SW 1271 (cell line): Measurements from ENCODE around the gene ACSL4.
"Not testable (repeated sequence)": the region's sequence is repeated elsewhere in the genome, so short reads cannot be mapped to it uniquely, and the experiment has no call there.

Experiments used
- DNase-seq, 2 experiments: peaks; one replicate each; lab custom pipeline; 2025; lab: John Stamatoyannopoulos, UW

The ACSL4 gene

DNA sequence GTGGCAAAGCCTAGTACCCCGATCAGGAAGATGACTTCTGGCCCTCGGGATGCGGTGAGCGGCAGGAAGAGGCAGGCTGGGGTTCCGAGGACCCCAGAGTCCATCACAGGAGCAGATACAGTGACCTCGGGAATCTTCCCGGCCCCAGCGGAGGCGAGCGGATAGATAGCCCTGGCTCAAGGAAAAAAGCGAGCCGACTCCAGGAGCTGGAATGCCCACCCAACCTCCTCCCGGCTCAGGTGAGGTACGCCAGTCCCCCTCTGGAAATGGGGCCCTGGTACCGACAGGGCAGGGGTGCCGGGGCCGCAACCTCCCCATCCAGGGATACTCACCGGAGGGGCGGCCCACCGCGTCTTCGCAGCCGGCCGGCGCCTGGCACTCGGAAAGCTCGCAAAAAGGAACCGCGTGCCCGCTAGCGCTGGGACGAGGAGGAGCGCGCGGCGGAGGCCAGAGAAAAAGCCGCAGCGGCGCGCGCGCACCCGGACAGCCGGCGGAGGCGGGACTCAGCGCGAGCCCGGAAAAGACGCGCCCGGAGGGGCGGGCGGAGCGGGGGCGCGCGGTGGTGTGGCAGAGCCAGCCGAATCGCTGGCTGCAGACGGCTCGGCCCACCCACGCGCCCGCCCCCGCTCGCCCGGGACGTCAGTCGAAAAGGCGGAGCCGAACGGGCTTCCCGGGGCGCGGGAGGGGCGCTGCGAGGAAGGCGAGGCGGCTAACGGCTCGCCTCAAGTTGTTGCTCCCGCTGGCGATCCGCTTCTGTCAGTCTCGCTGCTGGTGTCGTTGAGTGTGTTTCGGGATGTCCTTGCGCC is at the start of gene ACSL4:
Gene ACSL4 (minus strand): TSS at position 451 of the 806 bp plus-strand sequence. CDS start 49,894 bp downstream, outside the sequence.
- DNase-seq, result peak; percentile 2 to 39

DNA sequence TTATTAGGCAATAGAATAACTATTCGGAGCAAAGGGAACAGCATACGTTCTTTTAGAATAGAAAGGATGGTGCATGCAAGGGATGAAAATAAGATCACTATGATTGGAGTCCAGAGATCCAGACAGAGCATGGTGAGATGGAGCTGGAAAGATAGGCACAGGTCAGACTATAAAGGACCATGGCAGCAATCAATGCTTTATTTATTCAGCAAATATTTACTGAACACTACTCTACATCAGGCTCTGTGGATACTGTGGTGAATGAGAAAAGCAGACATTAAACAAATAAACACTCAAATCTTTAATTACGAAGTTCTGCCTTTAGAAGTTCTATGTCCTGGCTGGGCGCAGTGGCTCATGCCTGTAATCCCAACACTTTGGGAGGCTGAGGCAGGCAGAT is 44.7 kb upstream of the ACSL4 start:
- no peak for DNase-seq

DNA sequence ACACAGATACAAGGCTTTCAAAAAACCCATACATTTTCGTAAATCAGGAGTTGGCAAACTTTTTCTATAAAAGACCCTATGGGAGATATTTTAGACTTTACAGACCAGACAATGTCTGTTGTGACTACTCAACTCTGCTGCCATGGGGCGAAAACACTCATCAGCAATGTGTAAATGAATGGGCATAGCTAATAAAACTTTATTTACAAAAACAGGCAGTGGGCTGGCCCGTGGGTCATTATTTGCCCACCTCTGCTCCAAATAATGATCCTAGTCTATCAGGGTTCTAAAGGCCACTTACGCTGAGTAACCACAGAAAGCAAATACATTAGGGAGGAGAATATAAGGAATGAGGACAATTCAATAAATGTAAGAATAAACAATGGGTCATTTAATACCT is 43.9 kb upstream of the ACSL4 start:
- no peak for DNase-seq

DNA sequence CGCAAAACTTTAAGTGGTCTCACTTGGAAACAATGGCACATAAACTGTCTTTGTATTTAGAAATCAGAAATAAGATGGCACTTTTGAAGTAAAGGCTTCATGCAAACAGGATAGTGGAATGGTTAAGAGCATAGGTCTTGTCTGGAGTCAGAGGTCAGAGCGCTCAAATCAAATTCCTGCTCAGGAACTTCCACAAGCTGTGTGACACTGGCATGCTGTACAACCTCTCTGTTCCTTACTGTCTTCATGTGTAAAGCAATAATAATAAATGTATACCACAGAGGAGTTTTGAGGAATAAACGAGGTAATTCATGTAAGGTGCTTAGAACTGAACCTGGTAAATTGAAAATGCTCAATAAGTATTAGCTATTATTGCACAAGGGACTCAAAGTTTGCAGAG is 43.4 kb upstream of the ACSL4 start:
- no peak for DNase-seq

DNA sequence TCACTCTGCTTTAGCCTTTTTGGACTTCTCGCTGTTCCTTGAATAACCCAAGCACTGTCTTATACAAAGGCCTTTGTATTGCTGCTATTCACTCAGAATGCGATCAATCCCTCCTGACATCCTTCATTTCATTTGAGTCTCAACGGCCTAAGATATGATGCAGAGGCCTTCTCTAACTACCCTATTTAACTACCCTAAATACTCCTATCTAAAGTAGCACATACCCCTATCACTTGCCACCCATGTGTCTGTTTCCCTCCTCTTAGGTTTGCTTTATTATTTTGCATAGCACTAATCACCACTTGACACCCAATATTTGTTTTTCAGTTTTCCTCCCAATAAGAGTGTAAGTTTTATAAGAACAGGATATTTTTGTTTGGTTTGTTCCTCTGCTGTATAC is 42.3 kb upstream of the ACSL4 start:
- no peak for DNase-seq

DNA sequence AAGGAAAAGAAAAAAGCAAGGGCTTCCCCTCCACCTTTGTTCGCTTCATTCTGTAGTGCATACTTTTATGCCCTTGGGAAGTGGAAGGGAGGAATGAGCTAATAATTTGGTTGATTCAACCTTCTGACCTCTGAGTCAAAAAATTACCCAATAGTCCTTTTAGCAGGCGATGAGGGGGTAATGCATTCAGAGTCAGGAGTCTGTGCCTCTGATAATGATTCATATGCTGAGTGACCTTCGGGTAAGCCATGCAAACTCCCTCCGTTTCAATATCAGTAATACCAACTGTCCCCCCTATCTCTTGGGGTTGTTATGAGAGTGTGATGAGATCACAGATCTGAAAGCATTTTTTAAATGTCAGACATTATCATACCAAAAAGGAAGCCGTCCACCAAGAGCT is 41.6 kb upstream of the ACSL4 start:
- DNase-seq, result no peak

DNA sequence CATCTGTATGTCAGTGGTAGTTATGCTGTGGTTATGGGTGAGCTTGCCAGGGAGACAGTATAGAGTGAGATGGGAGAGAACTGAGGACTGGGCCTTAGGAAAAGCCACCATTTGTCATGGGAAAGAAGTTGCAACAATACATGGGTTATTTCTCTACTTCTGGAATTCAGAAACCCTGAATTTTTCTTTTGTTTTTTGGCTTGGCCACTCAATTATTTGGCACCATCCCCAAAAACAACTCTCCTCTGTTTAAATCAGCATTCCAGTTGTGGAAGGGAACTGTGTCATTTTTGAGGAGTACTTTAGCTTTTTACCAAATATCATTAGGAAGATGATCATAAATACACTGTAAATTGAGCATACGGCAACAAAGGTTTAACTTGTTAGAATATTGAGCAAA is 41.1 kb upstream of the ACSL4 start:
- no peak for DNase-seq

DNA sequence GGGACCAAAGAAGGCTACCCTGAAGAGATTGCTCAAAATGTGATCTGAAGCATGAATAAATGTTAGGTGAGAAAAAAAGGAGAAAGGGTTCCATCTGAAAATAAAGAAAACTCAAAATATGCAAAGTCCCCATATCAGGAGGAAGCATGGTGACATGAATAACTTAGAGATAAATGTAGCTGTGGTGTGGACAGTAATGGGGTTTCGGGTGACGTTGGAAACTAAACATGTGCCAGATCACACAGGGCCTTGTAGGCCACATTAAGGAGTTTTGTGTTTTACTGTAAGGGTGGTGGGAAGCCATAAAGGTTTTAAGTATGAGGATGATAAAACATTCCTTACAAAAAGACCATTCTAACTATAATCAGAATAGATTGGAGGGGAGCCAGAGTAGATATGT is 40.3 kb upstream of the ACSL4 start:
- no peak for DNase-seq

DNA sequence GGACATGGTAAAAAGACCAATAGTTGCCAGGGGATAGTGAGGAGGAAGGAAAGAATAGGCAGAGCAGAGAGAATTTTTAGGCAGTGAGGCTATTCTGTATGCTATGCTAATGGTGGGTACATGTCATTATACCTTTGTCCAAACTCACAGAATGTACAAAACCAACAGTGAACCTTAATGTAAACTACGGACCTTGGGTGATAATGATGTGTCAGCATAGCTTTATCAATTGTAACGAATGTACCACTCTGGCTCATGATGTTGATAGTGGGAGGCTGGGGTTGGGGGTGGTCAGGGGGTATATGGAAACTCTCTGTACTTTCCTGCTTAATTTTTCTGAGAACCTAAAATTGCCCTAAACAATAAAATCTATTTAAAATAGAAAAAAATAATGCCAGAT is 37.7 kb upstream of the ACSL4 start:
- DNase-seq, result no peak

DNA sequence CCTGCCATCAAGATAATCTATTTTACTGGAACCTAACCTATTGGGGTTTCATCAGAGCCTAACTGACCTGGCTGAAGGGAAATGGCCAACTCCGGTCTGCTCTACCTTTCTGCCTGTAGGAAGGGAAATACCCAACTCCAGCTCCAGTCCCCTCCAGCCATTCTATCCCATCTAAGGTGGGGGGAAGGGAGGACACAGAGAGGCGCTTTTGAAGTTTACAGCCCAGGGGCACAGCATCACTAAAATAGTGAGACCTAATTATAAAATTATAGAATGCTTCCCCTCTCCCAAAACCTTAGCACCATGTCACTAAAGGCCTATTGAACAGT is 27.8 kb upstream of the ACSL4 start:
- DNase-seq, result no peak

DNA sequence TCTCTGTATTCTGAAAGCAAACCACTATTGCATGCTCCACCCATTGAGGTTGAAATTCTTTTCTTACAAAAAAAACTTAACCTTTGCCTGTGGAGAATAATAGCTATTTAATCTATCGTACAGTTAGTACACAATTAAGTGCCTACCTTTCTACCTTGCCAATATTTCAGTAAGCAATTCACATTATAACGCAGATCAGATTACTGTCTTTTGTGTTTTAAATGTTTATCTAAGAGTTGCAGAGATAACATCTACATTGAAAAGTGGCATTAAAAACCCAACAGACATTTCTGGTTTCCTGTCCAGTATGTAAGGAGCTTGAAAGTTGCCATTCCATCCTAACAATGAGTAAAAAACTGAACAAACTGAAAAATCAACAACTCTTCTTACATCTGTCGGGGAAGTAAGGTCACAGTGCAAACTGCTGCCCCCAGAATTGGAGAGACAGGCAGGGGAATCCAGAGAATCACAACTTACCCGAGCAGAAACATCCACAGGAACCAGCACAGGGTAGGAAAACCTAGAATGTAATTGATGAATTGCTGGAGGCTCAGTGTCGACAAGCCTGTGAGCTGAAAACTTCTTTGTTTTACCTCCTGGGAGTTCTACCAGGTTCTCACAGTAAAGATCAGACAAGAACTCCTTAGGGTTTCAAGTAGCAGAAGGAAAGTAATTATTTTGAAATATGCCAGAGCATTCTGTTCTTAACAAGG is 27.3 kb upstream of the ACSL4 start:
- DNase-seq, result no peak

DNA sequence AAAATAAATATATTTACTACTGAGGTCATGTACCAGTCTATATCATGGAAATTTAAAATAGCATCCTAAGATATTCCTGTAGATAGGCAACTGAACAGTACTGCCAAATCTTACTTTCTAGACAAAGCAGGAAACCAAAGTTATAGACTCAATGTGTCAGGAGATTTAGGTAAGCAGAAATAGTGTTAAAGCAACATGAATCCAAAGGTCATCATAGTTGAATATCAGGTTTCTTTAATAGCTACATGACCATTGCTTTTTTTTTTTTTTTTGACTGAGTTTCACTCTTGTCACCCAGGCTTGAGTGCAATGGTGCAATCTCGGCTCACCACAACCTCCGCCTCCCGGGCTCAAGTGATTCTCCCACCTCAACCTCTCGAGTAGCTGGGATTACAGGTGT is 20.2 kb upstream of the ACSL4 start:
- no peak for DNase-seq

DNA sequence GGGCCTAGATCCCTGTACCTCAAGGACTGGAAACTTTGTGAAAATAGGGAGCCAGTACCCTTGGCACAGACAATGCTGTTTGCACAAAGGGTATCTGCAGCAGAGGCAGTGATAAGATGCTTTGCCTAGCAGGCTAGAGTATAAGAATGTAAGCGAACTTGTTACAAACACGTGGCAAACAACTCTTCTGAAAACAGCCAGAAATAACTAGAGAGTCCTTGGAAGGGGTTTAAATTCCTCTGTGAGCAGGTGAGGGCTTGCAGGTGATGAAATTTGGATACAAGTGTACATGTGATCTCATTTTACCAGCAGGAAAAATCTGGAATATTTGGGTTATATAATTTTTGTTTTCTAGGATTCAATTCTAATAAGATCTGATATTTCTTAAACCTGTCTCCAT is 18.6 kb upstream of the ACSL4 start:
- DNase-seq, result no peak

DNA sequence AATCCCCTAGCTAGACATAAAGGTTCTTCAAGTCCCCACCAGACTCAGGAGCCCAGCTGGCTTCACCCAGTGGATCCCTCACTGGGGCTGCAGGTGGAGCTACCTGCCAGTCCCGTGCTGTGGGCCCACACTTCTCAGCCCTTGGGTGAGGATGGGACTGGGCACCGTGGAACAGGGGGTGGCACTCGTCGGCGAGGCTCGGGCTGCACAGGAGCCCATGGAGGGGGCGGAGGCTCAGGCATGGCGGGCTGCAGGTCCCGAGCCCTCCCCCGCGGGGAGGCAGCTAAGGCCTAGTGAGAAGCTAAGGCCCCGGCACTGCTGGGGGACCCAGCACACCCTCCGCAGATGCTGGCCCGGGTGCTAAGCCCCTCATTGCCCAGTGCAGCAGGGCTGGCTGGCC is 16.1 kb upstream of the ACSL4 start:
- DNase-seq, result no peak

DNA sequence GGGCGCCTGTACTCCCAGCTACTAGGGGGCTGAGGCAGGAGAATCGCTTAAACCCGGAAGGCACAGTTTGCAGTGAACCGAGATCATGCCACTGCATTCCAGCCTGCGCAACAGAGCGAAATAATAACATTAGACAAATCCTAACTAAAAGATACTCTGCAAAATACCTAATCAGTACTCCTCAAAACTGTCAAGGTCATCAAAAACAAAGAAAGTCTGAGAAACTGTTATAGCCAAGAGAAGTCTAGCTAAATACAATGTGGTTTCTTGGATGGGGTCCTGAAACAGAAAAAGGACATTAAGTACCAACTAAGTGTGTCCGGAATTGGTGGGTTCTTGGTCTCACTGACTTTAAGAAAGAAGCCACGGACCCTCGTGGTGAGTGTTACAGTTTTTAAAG is 14.6 kb upstream of the ACSL4 start:
- DNase-seq, result no peak

DNA sequence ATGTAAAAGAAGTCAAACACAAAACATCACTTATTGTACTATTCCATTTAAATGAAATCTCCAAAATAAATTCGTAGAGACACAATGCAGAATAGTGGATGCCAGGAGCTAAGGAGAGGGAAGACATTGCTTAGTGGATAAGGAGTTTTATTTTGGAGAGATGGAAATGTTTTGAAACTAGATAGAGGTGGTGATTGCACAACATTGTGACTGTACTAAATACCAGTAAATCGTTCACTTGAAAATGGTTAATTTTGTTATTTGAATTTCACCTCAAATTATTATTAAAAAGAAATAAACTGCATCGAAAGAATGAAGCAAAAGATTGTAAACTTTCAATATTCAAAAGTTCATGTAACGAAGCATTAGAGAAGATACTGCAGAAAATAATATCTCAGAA is 9.7 kb upstream of the ACSL4 start:
- no peak for DNase-seq

DNA sequence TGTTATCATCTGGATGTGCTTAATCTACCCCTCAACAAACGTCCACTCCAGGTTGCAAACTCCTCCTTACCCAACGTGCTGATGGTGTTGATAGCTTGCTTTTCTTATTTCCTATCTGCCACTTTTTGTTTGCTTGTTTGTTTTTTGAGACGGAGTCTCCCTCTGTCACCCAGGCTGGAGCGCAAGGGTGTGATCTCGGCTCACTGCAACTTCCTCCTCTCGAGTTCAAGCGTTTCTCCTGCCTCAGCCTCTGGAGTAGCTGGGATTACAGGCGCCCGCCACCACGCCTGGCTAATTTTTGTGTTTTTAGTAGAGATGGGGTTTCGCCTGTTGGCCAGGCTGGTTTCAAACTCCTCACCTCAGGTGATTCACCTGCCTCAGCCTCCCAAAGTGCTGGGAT is 7.8 kb upstream of the ACSL4 start:
- not testable (repeated sequence) for DNase-seq

DNA sequence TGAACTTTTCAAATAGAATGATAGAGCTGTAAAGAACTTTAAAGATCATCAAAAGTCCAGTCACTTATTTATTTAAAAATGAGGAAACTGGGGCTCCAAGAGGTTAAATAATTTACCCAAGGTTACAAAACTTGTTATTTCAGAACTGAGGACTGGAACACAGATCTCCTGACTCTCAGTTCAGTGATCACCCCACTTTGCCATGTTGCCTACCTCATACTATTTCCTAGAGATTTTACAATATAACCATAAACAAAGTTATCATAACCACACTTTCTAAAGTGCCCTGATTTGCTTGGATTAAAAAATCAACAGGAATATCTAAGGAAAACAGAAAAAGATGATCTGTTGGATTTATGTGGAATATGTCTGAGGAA is 7.4 kb upstream of the ACSL4 start:
- DNase-seq, result no peak

DNA sequence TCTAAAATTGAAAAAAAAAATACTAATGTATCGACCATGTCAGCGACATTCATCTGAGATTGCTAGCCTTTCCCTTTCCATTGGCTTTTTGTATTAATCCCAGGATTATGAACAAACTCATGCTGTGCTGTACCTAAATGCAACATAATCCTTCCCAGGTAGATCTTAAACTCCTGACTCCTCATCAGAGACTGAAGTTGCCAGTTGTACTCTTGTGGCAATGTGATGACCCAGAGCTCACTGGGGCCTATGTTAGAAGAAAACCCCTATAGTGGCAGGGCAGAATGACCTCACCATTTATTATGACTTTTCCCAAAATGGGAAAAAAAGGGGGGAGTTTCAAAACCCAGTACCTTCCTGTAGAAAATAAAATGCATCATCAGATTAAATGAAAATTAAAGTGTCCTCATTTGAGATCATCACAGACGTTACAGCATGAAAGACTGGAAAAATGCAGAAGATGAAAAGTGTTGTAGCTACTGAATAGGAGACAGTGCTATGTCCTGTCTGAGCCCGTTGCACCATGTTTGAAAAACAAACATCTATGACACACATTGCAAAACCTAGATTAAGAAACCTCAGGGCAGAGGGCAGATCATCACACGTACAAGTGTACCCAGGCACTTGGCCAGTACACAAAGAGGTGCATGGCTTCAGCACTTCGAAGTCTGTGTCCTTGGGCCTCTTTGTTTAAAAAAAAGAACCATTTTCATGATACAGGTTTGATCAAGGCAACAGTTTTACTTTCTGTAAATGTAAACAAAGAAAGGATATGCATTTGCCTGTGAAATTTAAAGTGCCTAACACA is 6.8 kb upstream of the ACSL4 start:
- DNase-seq, result no peak

DNA sequence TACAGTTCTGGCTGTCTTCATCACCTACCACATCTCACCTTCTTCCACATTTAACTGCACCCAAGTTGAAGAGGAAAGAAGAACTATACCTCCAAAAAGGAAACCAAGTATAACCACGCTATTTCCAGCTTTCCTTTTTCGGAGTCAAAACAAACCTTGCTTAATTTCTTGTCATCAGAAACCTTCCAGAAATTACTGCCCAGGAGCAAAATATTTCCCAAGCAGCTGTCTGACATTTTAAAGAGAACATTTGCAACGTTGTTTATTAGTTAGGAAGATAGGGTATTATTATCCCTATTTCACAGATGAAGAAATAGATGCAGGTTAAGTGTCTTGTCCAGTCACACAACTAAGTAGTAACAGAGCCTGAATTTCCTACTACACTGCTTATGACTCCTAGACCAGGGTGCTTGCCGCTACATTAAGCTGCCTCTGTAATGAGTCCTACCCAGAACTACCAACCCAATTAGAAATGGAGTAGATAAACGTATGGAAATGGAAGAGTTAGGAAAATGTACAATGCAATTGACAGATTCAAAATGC is 2.2 kb upstream of the ACSL4 start:
- no peak for DNase-seq

DNA sequence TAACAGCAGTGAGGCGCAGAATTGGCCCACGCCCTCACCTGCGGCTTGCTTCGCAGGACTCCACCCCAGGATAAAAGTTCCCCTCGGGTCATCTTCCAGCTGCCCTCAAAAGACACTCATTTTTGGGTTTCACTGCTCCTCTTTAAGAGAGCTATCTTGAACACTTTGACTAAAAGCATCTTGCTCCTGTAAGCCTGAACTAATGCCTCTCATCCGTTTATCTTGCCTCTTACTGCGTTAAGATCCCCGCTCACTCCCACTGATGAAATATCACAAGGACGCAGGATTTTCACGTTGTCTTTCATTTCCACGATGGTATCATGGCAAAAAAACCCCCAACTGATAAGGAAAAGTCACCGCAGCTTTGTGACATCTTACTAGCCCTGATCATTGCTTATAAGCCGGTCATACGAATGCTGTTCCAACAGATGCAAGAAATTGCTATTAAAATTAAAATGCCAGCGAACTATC is 591 bp upstream of the ACSL4 start:
- no peak for DNase-seq

DNA sequence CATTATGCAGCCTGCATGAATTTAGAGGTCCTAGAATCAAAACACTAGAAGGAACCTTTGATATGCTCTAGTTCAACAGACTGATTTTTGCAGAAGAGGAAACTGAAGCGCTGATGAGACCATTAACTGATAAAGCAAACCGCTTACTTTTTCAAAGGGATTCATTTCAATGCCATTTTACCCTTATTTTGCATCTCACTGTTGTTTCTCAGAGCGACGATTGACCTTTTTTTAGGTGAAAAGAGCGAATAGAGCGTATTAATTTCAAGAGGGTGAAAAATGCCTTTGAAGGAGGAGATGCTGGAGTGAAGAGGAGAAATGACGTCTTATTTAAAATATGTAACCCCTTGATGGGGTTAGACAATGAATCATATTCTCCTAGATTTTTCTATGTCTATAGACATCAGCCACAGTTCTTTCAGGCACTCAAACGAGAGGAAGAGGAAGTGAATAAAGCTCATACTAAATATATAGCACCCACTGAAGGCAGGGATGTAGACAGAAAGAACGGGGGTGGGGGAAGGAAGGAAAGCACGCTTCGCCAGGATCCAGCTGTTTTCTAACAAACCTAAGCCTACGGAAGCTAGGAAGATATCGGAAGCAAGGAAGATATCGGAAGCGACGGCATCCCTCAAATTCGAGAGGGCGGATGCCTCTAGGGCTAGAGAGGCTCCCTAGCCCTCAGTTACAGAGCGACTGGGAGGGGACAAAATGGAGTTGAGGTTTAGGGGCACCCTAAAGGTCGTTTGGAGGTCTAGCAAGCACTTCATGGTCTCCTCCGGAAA is 848 bp downstream of the ACSL4 start:
- peak in 1 of 2 experiments; percentile 6 for DNase-seq
